MCF 10A (cell line): ENCODE measurements around the gene KBTBD4. TPM values are rescaled to one million over a fixed set of nuclear protein-coding genes. Genes with fewer than 3 reads are reported as not detected.

ENCODE experiments used
- BruUV-seq: library from RNA; stranded (reverse); fragments of 400-500 nt; replicated peaks from 2 replicates; lab custom pipeline; 2021; lab: Mats Ljungman, UMichigan
- CTCF ChIA-PET: fragments of 300-600 bp; sonication (Branson Sonifier 250); formaldehyde crosslinking; extraction: SDS; loops from one replicate; lab custom pipeline; 2021; ENCODE audit warnings: antibody characterized with exemption, inconsistent platforms; lab: Yijun Ruan, JAX
- POLR2A ChIA-PET: fragments of 300-600, 350-650 bp; sonication (Branson Sonifier 250); formaldehyde crosslinking; extraction: SDS; loops from one replicate; lab custom pipeline; 2020; ENCODE audit warnings: antibody characterized with exemption, inconsistent platforms; lab: Yijun Ruan, JAX
- DNase-seq: peaks from one replicate; pipeline ENCODE4 v3.0.0-alpha.2; 2018; ENCODE audit not compliant: unreplicated experiment
- H3K27ac Mint-ChIP-seq: one replicate; pipeline ENCODE4 v1.8.0; 2022; ENCODE audit warnings: mild to moderate bottlenecking, low read depth, mixed read lengths; ENCODE audit not compliant: unreplicated experiment
- H3K27me3 Mint-ChIP-seq: one replicate; pipeline ENCODE4 v1.8.0; 2022; ENCODE audit warnings: mixed read lengths; ENCODE audit not compliant: insufficient read depth, unreplicated experiment
- H3K36me3 Mint-ChIP-seq: one replicate; pipeline ENCODE4 v1.8.0; 2022; ENCODE audit warnings: mild to moderate bottlenecking, moderate library complexity, mixed read lengths; ENCODE audit not compliant: insufficient read depth, unreplicated experiment
- H3K4me1 Mint-ChIP-seq: one replicate; pipeline ENCODE4 v1.8.0; 2022; ENCODE audit warnings: mixed read lengths; ENCODE audit not compliant: insufficient read depth, unreplicated experiment
- H3K4me3 Mint-ChIP-seq: one replicate; pipeline ENCODE4 v1.8.0; 2022; ENCODE audit warnings: mild to moderate bottlenecking, moderate library complexity, mixed read lengths; ENCODE audit not compliant: unreplicated experiment
- H3K9me3 Mint-ChIP-seq: one replicate; pipeline ENCODE4 v1.8.0; 2022; ENCODE audit warnings: mixed read lengths; ENCODE audit not compliant: unreplicated experiment
- CTCF ChIP-seq: fragments of 200-600 bp; IDR thresholded peaks from one replicate; pipeline ENCODE4 v1.8.0; 2022; ENCODE audit warnings: antibody characterized with exemption, mild to moderate bottlenecking; ENCODE audit not compliant: unreplicated experiment
- intact Hi-C: fragments of 100-400 bp; cut with micrococcal nuclease; formaldehyde crosslinking; loops from 2 replicates; pipeline ENCODE4 v1.14.1; 2022
- total RNA-seq: library from RNA; stranded (reverse); gene quantifications from 2 replicates; pipeline ENCODE4 v1.2.3, GENCODE V29; 2022

The KBTBD4 gene
- total RNA-seq, 1 experiment from 2014 or later, result 8.4 TPM

DNA sequence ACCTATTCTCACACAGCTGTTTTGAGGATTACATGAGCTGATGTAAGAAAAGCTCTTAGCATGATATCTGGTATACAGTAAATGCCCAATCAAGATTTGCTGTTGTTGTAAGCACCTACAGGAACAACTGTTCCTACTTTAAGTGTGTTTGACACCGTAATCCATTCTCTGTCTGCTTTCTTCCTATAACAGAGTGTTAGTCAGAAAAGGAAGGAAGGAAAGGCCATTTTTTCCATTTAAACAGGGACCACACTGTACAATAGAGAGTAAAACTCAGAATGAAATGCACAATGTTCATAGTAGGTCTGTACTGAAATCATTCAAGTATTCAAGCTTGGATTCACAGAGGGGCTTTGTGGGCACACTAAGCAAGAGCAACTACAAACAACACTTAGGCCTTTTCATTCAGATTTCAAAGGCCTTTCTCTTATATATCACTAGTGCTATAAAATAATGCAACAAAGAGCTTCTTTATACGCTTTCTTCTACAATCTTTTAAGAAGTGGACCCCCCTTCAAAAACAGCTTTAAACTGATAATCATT, 42.1 kb upstream of the KBTBD4 start:
- no peak overlapping the region for H3K27ac Mint-ChIP-seq
- no peaks in the 10 kb centered on the region for H3K9me3 Mint-ChIP-seq
- no peak overlapping the region for H3K4me3 Mint-ChIP-seq
- intact Hi-C loops, result no loop called here
- BruUV-seq, result no TSS peak
- no peak for TF ChIP-seq CTCF
- peaks cover 81% of the 10 kb centered on the region for H3K36me3 Mint-ChIP-seq
- DNase-seq, result no peak
- H3K27me3 Mint-ChIP-seq, result no peaks in the 10 kb centered on the region
- CTCF ChIA-PET, result interaction anchor here (0.6 to 1.8 kb wide), 4 partner anchors 15 to 271 kb away, joined by 3 to 7 read pairs (median 4); no protein-coding TSS in a partner anchor
- H3K4me1 Mint-ChIP-seq, result no peaks in the 10 kb centered on the region
- POLR2A ChIA-PET, result interaction anchor here (0.5 to 1.0 kb wide), 4 partner anchors 23 to 134 kb away, joined by 3 to 4 read pairs (median 3); no protein-coding TSS in a partner anchor

GRCh38 chr11:47617417-47617809, 38.6 kb upstream of the KBTBD4 start:
- Mint-ChIP-seq H3K27ac (no peak overlapping the region), H3K36me3 (peaks cover 68% of the 10 kb centered on the region), H3K9me3 (no peaks in the 10 kb centered on the region), H3K4me3 (no peak overlapping the region), H3K27me3 (no peaks in the 10 kb centered on the region), H3K4me1 (no peaks in the 10 kb centered on the region)
- intact Hi-C loops, result no loop called here
- CTCF ChIA-PET, result interaction anchor here (1.0 kb wide), 1 partner anchor 16 kb away, joined by 3 read pairs; no protein-coding TSS in a partner anchor
- POLR2A ChIA-PET, result interaction anchor here (0.7 to 1.8 kb wide), 4 partner anchors 12 to 127 kb away, joined by 3 to 5 read pairs (median 3); partner anchors contain the start of gene CELF1
- TF ChIP-seq CTCF, result no peak
- DNase-seq, result peak; percentile 25
- no TSS peak for BruUV-seq

DNA sequence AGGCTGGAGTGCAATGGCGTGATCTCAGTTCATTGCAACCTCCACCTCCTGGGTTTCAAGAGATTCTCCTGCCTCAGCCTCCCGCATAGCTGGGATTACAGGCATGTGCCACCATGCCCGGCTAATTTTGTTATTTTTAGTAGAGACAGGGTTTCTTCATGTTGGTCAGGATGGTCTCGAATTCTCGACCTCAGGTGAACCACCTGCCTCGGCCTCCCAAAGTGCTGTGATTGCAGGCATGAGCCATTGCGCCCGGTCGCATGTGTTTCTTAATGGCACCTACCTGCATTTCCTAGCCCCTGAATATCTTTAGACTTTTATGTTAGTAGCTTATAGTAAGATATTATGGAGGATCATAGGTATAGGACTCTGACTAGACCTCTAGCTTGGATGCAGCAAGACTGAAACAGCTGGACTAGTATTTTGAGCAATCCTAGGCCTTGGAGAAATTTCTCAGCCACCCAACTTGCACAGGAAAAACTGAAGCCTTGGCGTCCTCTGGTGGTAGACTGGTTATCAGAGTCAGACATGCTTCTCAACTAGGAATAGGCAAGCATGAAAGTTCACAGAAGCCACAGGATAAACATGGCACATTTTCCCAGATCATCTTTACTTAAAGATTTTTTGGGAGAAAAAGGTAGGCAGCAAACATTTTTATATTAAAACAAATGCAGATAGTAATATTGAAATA, 38.1 kb upstream of the KBTBD4 start:
- Mint-ChIP-seq H3K4me1 (no peaks in the 10 kb centered on the region), H3K9me3 (no peaks in the 10 kb centered on the region), H3K27ac (no peak overlapping the region), H3K27me3 (no peaks in the 10 kb centered on the region), H3K4me3 (no peak overlapping the region), H3K36me3 (peaks cover 63% of the 10 kb centered on the region)
- CTCF ChIA-PET, result interaction anchor here (0.9 to 1.1 kb wide), 3 partner anchors 16 to 43 kb away, joined by 3 read pairs; no protein-coding TSS in a partner anchor
- POLR2A ChIA-PET, result interaction anchor here (0.7 to 1.8 kb wide), 5 partner anchors 11 to 127 kb away, joined by 3 to 5 read pairs (median 3); partner anchors contain the start of gene CELF1
- DNase-seq, result peak; percentile 61
- peak; percentile 34 for TF ChIP-seq CTCF
- no TSS peak for BruUV-seq
- intact Hi-C loops, result no loop called here

DNA sequence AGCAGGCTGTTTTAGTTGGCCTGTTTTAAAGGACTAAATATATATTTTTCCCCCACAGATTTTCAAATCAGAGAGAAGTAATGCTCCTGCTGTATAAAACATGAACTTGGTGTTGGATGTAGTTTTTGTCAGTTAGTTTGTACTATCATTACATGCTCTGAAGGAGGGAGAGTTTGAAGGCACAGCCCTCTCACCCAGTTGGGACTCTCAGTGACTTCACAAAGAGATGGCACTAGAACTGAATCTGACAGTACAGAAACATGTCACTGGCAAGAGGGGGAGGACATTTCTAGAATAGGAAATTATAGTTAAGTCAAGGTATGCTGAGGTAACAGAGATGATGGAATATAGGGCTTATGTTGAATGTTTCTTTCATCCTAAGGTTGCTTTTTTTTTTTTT, 36.5 kb upstream of the KBTBD4 start:
- intact Hi-C loops, result no loop called here
- ChIA-PET CTCF (no interaction called here), POLR2A (interaction anchor here (1.3 kb wide), 1 partner anchor 36 kb away, joined by 3 read pairs; the partner anchor contains the start of genes KBTBD4 and NDUFS3)
- Mint-ChIP-seq H3K4me3 (no peak overlapping the region), H3K27me3 (no peaks in the 10 kb centered on the region), H3K9me3 (no peaks in the 10 kb centered on the region), H3K4me1 (no peaks in the 10 kb centered on the region), H3K36me3 (peaks cover 48% of the 10 kb centered on the region), H3K27ac (no peak overlapping the region)
- TF ChIP-seq CTCF, result no peak
- no peak for DNase-seq
- no TSS peak for BruUV-seq
